GM19452 (cell line): ENCODE results near the gene STK24.

ENCODE experiments used
- ATAC-seq: cut with Tn5 transposase; IDR thresholded peaks from one replicate; pipeline ENCODE4 v1.9.1; 2021; ENCODE audit not compliant: unreplicated experiment

Gene STK24

GRCh38 chr13:98439126-98439828 lies 137.6 kb downstream of the STK24 start:
- no peak for ATAC-seq

- no peak for ATAC-seq
These were observed 138.4 kb downstream of the STK24 start for GRCh38 chr13:98438246-98439125.

GRCh38 chr13:98436233-98436910 lies 140.5 kb downstream of the STK24 start:
- ATAC-seq, result no peak

- ATAC-seq, result no peak
These were observed 141.5 kb downstream of the STK24 start for GRCh38 chr13:98435376-98435775.

- ATAC-seq, result no peak
These were observed 142.8 kb downstream of the STK24 start for GRCh38 chr13:98434060-98434459.

- no peak for ATAC-seq
These were observed 143.3 kb downstream of the STK24 start for GRCh38 chr13:98433654-98434053.

- ATAC-seq, result no peak
These were observed 144.3 kb downstream of the STK24 start for GRCh38 chr13:98432638-98433037.

GRCh38 chr13:98429977-98430736 lies 146.8 kb downstream of the STK24 start:
- no peak for ATAC-seq

- ATAC-seq, result no peak
These were observed 147.4 kb downstream of the STK24 start for GRCh38 chr13:98429531-98429930.

- no peak for ATAC-seq
These were observed 147.8 kb downstream of the STK24 start for GRCh38 chr13:98429081-98429480.

GRCh38 chr13:98428256-98428966 lies 148.5 kb downstream of the STK24 start:
- no peak for ATAC-seq

GRCh38 chr13:98427331-98427995 lies 149.4 kb downstream of the STK24 start:
- no peak for ATAC-seq

GRCh38 chr13:98423417-98423816 lies 153.5 kb downstream of the STK24 start:
- ATAC-seq, result no peak

GRCh38 chr13:98422046-98422445 lies 154.9 kb downstream of the STK24 start:
- ATAC-seq, result no peak

GRCh38 chr13:98420554-98421175 lies 156.2 kb downstream of the STK24 start:
- no peak for ATAC-seq

- ATAC-seq, result no peak
These were observed 156.9 kb downstream of the STK24 start for GRCh38 chr13:98419786-98420553.

- ATAC-seq, result no peak
These were observed 160.5 kb downstream of the STK24 start for GRCh38 chr13:98416408-98416807.

GRCh38 chr13:98415326-98416070 lies 161.4 kb downstream of the STK24 start:
- ATAC-seq, result no peak
